Spleen (tissue), 7 donors: ENCODE data around the gene RNASE7.

Source experiments
- POLR2A ChIP-seq, 3 donors: fragments of 450-650 bp; IDR thresholded peaks; one replicate each; pipeline ENCODE4 v1.5.1; 2017; ENCODE audit warnings: antibody characterized with exemption in 3 of 3, mild to moderate bottlenecking in 1 of 3
- POLR2AphosphoS5 ChIP-seq, 3 donors: sonication (generic); formaldehyde crosslinking; IDR thresholded peaks; one replicate each; pipeline ENCODE4 v1.5.1; 2017; ENCODE audit warnings: antibody characterized with exemption in 3 of 3
- TF ChIP-seq, protein P1 (sequence below), 11 experiments: fragments of 200-600 bp in 7 of 11; fragments of 450-650 bp in 4 of 11; sonication (generic) in 4 of 11; IDR thresholded peaks in 8 of 11; conservative IDR thresholded peaks in 3 of 11; 1 replicate in 7 of 11; 2 replicates in 4 of 11; pipeline versions ENCODE4 v1.4.0 to v1.8.0; 2016 to 2021; ENCODE audit warnings: antibody characterized with exemption in 11 of 11, inconsistent platforms in 4 of 11, mild to moderate bottlenecking in 1 of 11
- donor health status: DM: no; HTN: no; CAD: no; lungs with moderate emphysema.
- donor health status: DM: no; HTN: no; CAD: no.
- donor health status: DM: no; HTN: no; CAD: no.

GRCh38 chr14:21037156-21037555, 5.0 kb upstream of the RNASE7 start:
- TF ChIP-seq POLR2A (IDR thresholded peaks at IDR 0.05), result no peak
- TF ChIP-seq, protein P1, sequence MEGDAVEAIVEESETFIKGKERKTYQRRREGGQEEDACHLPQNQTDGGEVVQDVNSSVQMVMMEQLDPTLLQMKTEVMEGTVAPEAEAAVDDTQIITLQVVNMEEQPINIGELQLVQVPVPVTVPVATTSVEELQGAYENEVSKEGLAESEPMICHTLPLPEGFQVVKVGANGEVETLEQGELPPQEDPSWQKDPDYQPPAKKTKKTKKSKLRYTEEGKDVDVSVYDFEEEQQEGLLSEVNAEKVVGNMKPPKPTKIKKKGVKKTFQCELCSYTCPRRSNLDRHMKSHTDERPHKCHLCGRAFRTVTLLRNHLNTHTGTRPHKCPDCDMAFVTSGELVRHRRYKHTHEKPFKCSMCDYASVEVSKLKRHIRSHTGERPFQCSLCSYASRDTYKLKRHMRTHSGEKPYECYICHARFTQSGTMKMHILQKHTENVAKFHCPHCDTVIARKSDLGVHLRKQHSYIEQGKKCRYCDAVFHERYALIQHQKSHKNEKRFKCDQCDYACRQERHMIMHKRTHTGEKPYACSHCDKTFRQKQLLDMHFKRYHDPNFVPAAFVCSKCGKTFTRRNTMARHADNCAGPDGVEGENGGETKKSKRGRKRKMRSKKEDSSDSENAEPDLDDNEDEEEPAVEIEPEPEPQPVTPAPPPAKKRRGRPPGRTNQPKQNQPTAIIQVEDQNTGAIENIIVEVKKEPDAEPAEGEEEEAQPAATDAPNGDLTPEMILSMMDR (IDR thresholded peaks at IDR 0.05 in 8 of 11, conservative IDR thresholded peaks at IDR 0.05 in 3 of 11), result no peak
- no peak for TF ChIP-seq POLR2AphosphoS5 (IDR thresholded peaks at IDR 0.05)
